HG02798 (cell line): ENCODE data around the gene ZNF483.
"Not testable (repeated sequence)": the region's sequence is repeated elsewhere in the genome, so short reads cannot be mapped to it uniquely, and the experiment has no call there.

Source experiments
- ATAC-seq: cut with Tn5 transposase; IDR thresholded peaks from one replicate; pipeline ENCODE4 v1.9.1; 2021; ENCODE audit warnings: mild to moderate bottlenecking; ENCODE audit not compliant: unreplicated experiment, poor library complexity

Gene ZNF483

GRCh38 chr9:111525056-111525977, at the start of gene ZNF483:
ZNF483 (plus strand) TSS chr9:111525179; CDS start chr9:111527396, 2,217 bp downstream.
- ATAC-seq = peak; percentile 67

- no peak for ATAC-seq
These were observed 49.8 kb upstream of the ZNF483 start for GRCh38 chr9:111475195-111475594.

GRCh38 chr9:111477677-111478076, 47.3 kb upstream of the ZNF483 start:
- ATAC-seq = no peak

- ATAC-seq = no peak
These were observed 42.9 kb upstream of the ZNF483 start for GRCh38 chr9:111481885-111482636.

- peak; percentile 63 for ATAC-seq
These were observed 42.1 kb upstream of the ZNF483 start for GRCh38 chr9:111482694-111483438.

GRCh38 chr9:111483439-111483857, 41.5 kb upstream of the ZNF483 start:
- ATAC-seq = peak; percentile 42

GRCh38 chr9:111483858-111484571, 41.0 kb upstream of the ZNF483 start, which contains the start of gene ECPAS:
ECPAS (minus strand) TSS chr9:111484383; CDS start chr9:111472918, 11,465 bp downstream.
- ATAC-seq = peak; percentile 60

- no peak for ATAC-seq
These were observed 40.4 kb upstream of the ZNF483 start for GRCh38 chr9:111484572-111484894.

- not testable (repeated sequence) for ATAC-seq
These were observed 27.8 kb upstream of the ZNF483 start for GRCh38 chr9:111497196-111497595.

GRCh38 chr9:111501005-111501562, 23.9 kb upstream of the ZNF483 start:
- ATAC-seq = no peak

- no peak for ATAC-seq
These were observed 23.3 kb upstream of the ZNF483 start for GRCh38 chr9:111501648-111502047.

GRCh38 chr9:111502506-111502905, 22.5 kb upstream of the ZNF483 start:
- no peak for ATAC-seq

GRCh38 chr9:111511581-111511980, 13.4 kb upstream of the ZNF483 start:
- ATAC-seq = not testable (repeated sequence)

- ATAC-seq = no peak
These were observed 10.0 kb upstream of the ZNF483 start for GRCh38 chr9:111514967-111515366.

GRCh38 chr9:111516061-111516465, 8.9 kb upstream of the ZNF483 start:
- peak; percentile 60 for ATAC-seq

- no peak for ATAC-seq
These were observed 286 bp upstream of the ZNF483 start for GRCh38 chr9:111524731-111525055.

GRCh38 chr9:111527347-111527746, 2.4 kb downstream of the ZNF483 start:
- ATAC-seq = no peak

- no peak for ATAC-seq
These were observed 4.8 kb downstream of the ZNF483 start for GRCh38 chr9:111529787-111530186.

- no peak for ATAC-seq
These were observed 6.7 kb downstream of the ZNF483 start for GRCh38 chr9:111531716-111532115.
